A673 (cell line): ENCODE measurements around the gene DET1. TPM values are rescaled to one million over a fixed set of nuclear protein-coding genes. Genes with fewer than 3 reads are reported as not detected.
"Not testable (repeated sequence)": the region's sequence is repeated elsewhere in the genome, so short reads cannot be mapped to it uniquely, and the experiment has no call there.

Experiments used
- BruUV-seq: library from RNA; stranded (reverse); fragments of 400-500 nt; replicated peaks from 2 replicates; lab custom pipeline; 2021; lab: Mats Ljungman, UMichigan
- CTCF ChIA-PET: fragments of 300-600 bp; sonication (Branson Sonifier 250); formaldehyde crosslinking; loops from one replicate; lab custom pipeline; 2022; ENCODE audit warnings: antibody characterized with exemption; lab: Charles Lee
- POLR2A ChIA-PET: fragments of 300-600 bp; sonication (Branson Sonifier 250); formaldehyde crosslinking; loops from one replicate; lab custom pipeline; 2022; ENCODE audit warnings: antibody characterized with exemption; ENCODE audit not compliant: low non-redundant PET; lab: Charles Lee
- DNase-seq: peaks from one replicate; pipeline ENCODE4 v3.0.0-alpha.2; 2015; ENCODE audit warnings: low spot score
- H3K27ac ChIP-seq: fragments of 200-600 bp; sonication (generic); 2 replicates; pipeline ENCODE4 v1.5.1; 2016; ENCODE audit warnings: mixed run types, low read depth, mild to moderate bottlenecking, mixed read lengths, antibody characterized with exemption, low read length; ENCODE audit not compliant: poor library complexity, severe bottlenecking
- H3K27me3 ChIP-seq: fragments of 200-600 bp; sonication (generic); replicated peaks from 2 replicates; pipeline ENCODE4 v1.6.1; 2017; ENCODE audit warnings: mixed run types, low read depth, mild to moderate bottlenecking, mixed read lengths, antibody characterized with exemption, low read length; ENCODE audit not compliant: insufficient read depth, poor library complexity
- H3K36me3 ChIP-seq: fragments of 200-600 bp; sonication (generic); 2 replicates; pipeline ENCODE4 v1.6.1; 2016; ENCODE audit warnings: mixed run types, mild to moderate bottlenecking, mixed read lengths, antibody characterized with exemption, low read length; ENCODE audit not compliant: insufficient read depth, poor library complexity, severe bottlenecking
- H3K4me1 ChIP-seq: fragments of 200-600 bp; sonication (generic); 2 replicates; pipeline ENCODE4 v1.6.1; 2017; ENCODE audit warnings: mixed run types, mild to moderate bottlenecking, mixed read lengths, antibody characterized with exemption, low read length; ENCODE audit not compliant: insufficient read depth, poor library complexity, severe bottlenecking
- H3K4me3 ChIP-seq: fragments of 200-600 bp; sonication (generic); 2 replicates; pipeline ENCODE4 v1.5.1; 2016; ENCODE audit warnings: low read depth, mixed run types, mild to moderate bottlenecking, mixed read lengths, low read length; ENCODE audit not compliant: poor library complexity, severe bottlenecking
- H3K9me3 ChIP-seq: fragments of 200-600 bp; sonication (generic); 2 replicates; pipeline ENCODE4 v1.6.1; 2016; ENCODE audit warnings: mixed run types, low read depth, mild to moderate bottlenecking, mixed read lengths, antibody characterized with exemption, low read length; ENCODE audit not compliant: poor library complexity, severe bottlenecking
- EZH2 ChIP-seq: fragments of 200-600 bp; sonication (generic); IDR thresholded peaks from 2 replicates; pipeline ENCODE4 v1.6.1; 2017; ENCODE audit warnings: borderline replicate concordance, low read depth, mild to moderate bottlenecking, mixed read lengths, antibody characterized with exemption, low read length; ENCODE audit not compliant: poor library complexity, severe bottlenecking
- intact Hi-C: fragments of 100-400 bp; cut with micrococcal nuclease; formaldehyde crosslinking; loops from one replicate; pipeline ENCODE4 v1.10.0; 2022; ENCODE audit not compliant: unreplicated experiment
- total RNA-seq: library from RNA; stranded (reverse); gene quantifications from 2 replicates; pipeline ENCODE4 v1.2.3, GENCODE V29; 2021
- TF ChIP-seq, protein P1 (sequence below): fragments of 300-800, 200-600 bp; sonication (generic); conservative IDR thresholded peaks from 2 replicates; pipeline ENCODE4 v1.5.1; 2017; ENCODE audit warnings: low read depth, mild to moderate bottlenecking, antibody characterized with exemption, low read length, moderate library complexity, mixed read lengths

DET1 gene
- total RNA-seq, 1 experiment from 2014 or later: 7.7 TPM

DNA sequence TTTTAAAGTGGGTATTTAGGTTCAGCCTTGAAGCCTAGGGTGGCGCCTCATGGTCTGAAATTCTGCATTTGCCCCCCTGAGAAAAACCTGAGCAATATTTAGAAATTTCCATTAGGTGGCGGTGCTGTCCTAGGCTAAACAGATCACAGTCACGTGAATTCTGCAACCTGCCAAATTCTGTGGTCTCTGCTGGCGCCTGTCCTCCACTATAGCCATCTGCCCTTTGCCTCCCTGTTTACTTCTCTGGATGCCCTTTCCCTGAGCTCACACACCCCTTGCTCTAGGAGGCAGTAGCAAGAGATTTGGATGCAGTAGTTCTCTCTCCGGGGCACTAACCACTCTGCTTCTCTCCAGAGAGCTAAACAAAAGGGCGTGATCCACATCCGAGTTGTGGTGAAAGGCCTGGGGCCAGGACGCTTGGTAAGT, 69.8 kb downstream of the DET1 start:
- DNase-seq: peak; percentile 49
- Histone ChIP-seq H3K4me1 (no peaks in the 10 kb centered on the region), H3K9me3 (no peaks in the 10 kb centered on the region), H3K4me3 (no peak overlapping the region), H3K27me3 (no peaks in the 10 kb centered on the region), H3K36me3 (peaks cover 19% of the 10 kb centered on the region), H3K27ac (no peak overlapping the region)
- no TSS peak for BruUV-seq
- intact Hi-C loops: loop anchor here (1.0 to 2.0 kb wide), 2 partner anchors 140 to 356 kb away; no protein-coding TSS in a partner anchor
- POLR2A ChIA-PET: no interaction called here
- no peak for TF ChIP-seq EZH2
- TF ChIP-seq, protein P1, sequence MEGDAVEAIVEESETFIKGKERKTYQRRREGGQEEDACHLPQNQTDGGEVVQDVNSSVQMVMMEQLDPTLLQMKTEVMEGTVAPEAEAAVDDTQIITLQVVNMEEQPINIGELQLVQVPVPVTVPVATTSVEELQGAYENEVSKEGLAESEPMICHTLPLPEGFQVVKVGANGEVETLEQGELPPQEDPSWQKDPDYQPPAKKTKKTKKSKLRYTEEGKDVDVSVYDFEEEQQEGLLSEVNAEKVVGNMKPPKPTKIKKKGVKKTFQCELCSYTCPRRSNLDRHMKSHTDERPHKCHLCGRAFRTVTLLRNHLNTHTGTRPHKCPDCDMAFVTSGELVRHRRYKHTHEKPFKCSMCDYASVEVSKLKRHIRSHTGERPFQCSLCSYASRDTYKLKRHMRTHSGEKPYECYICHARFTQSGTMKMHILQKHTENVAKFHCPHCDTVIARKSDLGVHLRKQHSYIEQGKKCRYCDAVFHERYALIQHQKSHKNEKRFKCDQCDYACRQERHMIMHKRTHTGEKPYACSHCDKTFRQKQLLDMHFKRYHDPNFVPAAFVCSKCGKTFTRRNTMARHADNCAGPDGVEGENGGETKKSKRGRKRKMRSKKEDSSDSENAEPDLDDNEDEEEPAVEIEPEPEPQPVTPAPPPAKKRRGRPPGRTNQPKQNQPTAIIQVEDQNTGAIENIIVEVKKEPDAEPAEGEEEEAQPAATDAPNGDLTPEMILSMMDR: peak; percentile 60
- CTCF ChIA-PET: no interaction called here

DNA sequence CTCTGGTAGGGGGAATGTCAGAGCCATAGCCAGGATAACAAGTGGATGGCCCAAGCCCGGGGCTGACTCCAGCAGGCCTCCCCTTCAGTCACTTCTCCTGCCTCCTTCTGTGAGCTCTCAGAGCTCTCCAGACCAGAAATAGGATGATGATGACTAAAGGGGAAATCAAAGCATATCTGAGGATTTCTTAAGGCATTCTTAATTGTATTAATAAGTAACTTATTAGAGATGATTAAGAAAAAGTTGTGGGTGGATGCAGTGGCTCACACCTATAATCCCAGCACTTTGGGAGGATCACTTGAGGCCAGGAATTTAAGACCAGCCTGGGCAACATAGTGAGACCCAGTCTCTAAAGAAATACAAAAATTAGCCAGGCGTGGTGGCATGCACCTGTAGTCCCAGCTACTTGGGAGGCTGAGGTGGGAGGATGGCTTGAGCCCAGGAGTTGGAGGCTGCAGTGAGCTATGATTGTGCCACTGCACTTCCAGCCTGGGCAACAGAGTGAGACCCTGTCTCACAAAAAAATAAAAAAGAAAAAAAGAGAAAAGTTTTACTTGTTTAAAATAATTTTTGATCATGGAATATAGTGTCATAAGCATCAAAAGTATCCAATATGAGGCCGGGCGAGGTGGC, 72.7 kb downstream of the DET1 start:
- intact Hi-C loops, H3K9me3 ChIP-seq, CTCF ChIA-PET, H3K4me3 ChIP-seq, POLR2A ChIA-PET, DNase-seq, H3K27me3 ChIP-seq, BruUV-seq, H3K27ac ChIP-seq, H3K4me1 ChIP-seq: not testable (repeated sequence)
- H3K36me3 ChIP-seq: peaks cover 26% of the 10 kb centered on the region

DNA sequence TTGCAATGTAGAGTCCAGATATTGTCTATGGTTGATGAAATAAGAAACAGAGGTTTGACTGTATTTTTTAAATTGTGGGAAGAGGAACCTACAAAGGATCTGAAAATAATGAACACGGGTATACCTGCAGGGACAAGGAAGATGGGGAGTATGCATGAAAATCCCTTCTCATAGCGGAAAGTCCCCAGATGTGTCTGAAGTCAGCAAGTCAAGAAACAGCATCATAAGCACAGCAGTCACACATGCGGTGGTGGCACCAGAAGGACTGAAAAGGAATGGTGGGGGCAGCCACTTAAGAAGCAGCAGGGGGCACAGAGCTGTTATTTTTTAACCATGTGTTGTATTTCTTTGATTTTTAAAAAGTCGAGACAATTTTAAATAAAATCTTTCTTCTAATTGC, 74.3 kb downstream of the DET1 start:
- Histone ChIP-seq H3K27ac (no peak overlapping the region), H3K36me3 (peaks cover 20% of the 10 kb centered on the region), H3K4me3 (no peak overlapping the region), H3K9me3 (no peaks in the 10 kb centered on the region), H3K27me3 (no peaks in the 10 kb centered on the region), H3K4me1 (no peaks in the 10 kb centered on the region)
- POLR2A ChIA-PET: no interaction called here
- no peak for DNase-seq
- TF ChIP-seq EZH2: no peak
- TF ChIP-seq, protein P1: no peak
- no TSS peak for BruUV-seq
- CTCF ChIA-PET: no interaction called here
- intact Hi-C loops: no loop called here
